ENCODE results near the gene IQSEC1. TPM values are rescaled to one million over a fixed set of nuclear protein-coding genes. Genes with fewer than 3 reads are reported as not detected.
A peak's percentile ranks its signal among the peaks of the same experiment; 100 is the strongest.

IQSEC1 gene
- total and polyA plus RNA-seq, 2 donors (not counting 1 experiment from before 2014, with no cell fraction given), result 96.7 to 222 TPM

- Histone ChIP-seq H3K9ac (ENCODE audit: low read length) (peak overlapping the region; percentile 51), H3K4me3 (ENCODE audit: control extremely low read depth in 1 of 5, extremely low read depth in 1 of 5, insufficient read depth in 1 of 5, low read depth in 2 of 5, low read length in 4 of 5) (peak overlapping the region in 4 of 5 experiments; percentile 13 to 24 (median 16)), H3K27me3 (replicated peaks in 1 of 4; ENCODE audit: control extremely low read depth in 1 of 4, control insufficient read depth in 3 of 4, insufficient read depth in 4 of 4, low read length in 3 of 4) (peaks cover 0 to under 1% (median 0%) of the 10 kb centered on the region in 4 experiments), H2AFZ (ENCODE audit: insufficient read depth, low read depth, low read length, poor library complexity, severe bottlenecking) (peak overlapping the region; percentile 63), H3K79me2 (ENCODE audit: control insufficient read depth, insufficient read depth, low read length) (peaks cover 11% of the 10 kb centered on the region), H4K20me1 (ENCODE audit: control insufficient read depth, insufficient read depth, low read length, poor library complexity, severe bottlenecking) (no peaks in the 10 kb centered on the region), H3K36me3 (replicated peaks in 1 of 2; ENCODE audit: control extremely low read depth in 1 of 2, control insufficient read depth in 1 of 2, extremely low read depth in 1 of 2, insufficient read depth in 2 of 2, low read length in 1 of 2) (no peaks in the 10 kb centered on the region), H3K27ac (ENCODE audit: low read length in 2 of 2) (peak overlapping the region; percentile 98 to 99), H3K4me1 (ENCODE audit: control insufficient read depth in 2 of 2, insufficient read depth in 2 of 2, low read length in 2 of 2) (peaks cover 59 to 62% of the 10 kb centered on the region in 2 donors), H3K4me2 (replicated peaks; ENCODE audit: low read depth, low read length, poor library complexity, severe bottlenecking) (peak overlapping the region; percentile 70), H3K9me3 (ENCODE audit: control extremely low read depth in 1 of 3, control insufficient read depth in 2 of 3, insufficient read depth in 1 of 3, low read length in 2 of 3) (peaks cover 0 to 12% (median 0%) of the 10 kb centered on the region in 3 donors)
- POLR2A ChIA-PET, result interaction anchor here (0.7 to 1.9 kb wide), 15 partner anchors 15 to 370 kb away, joined by 3 to 9 read pairs (median 4); partner anchors contain the start of genes HDAC11 and NUP210
- Mint-ChIP-seq H3K27ac (peak overlapping the region; percentile 96), H3K9me3 (ENCODE audit: insufficient read depth) (no peaks in the 10 kb centered on the region), H3K4me3 (peak overlapping the region; percentile 64), H3K27me3 (no peaks in the 10 kb centered on the region), H3K4me1 (peaks cover 58% of the 10 kb centered on the region)
- TF ChIP-seq EZH2 (IDR thresholded peaks at IDR 0.05; ENCODE audit: borderline replicate concordance, insufficient read depth, low read depth, low read length, poor library complexity, severe bottlenecking) (no peak), CTCF (IDR thresholded peaks at IDR 0.05) (no peak)
- intact Hi-C loops (cut with micrococcal nuclease), result loop anchor here (1.0 to 10.0 kb wide), 11 partner anchors 18 to 1837 kb away; partner anchors contain the start of genes CHCHD4, IQSEC1 and NR2C2
- ATAC-seq (ENCODE audit: low read depth) (peak; percentile 86), DNase-seq (peak; percentile 98)
- CTCF ChIA-PET, result interaction anchor here (0.6 to 5.8 kb wide), 20 partner anchors 9 to 537 kb away, joined by 3 to 64 read pairs (median 3); no protein-coding TSS in a partner anchor
- WGBS (ENCODE audit: insufficient coverage), result 0% methylated on average over 4 of the region's 8 CpGs
Measured at GRCh38 chr3:13110678-13111116, 37.5 kb upstream of the IQSEC1 start.

GRCh38 chr3:13109516-13109915 lies 36.3 kb upstream of the IQSEC1 start:
- Histone ChIP-seq H3K4me3 (ENCODE audit: control extremely low read depth in 1 of 5, extremely low read depth in 1 of 5, insufficient read depth in 1 of 5, low read depth in 2 of 5, low read length in 4 of 5) (no peak overlapping the region), H3K9me3 (ENCODE audit: control extremely low read depth in 1 of 3, control insufficient read depth in 2 of 3, insufficient read depth in 1 of 3, low read length in 2 of 3) (peaks cover 0 to 16% (median 0%) of the 10 kb centered on the region in 3 donors), H3K36me3 (replicated peaks in 1 of 2; ENCODE audit: control extremely low read depth in 1 of 2, control insufficient read depth in 1 of 2, extremely low read depth in 1 of 2, insufficient read depth in 2 of 2, low read length in 1 of 2) (no peaks in the 10 kb centered on the region), H3K4me2 (replicated peaks; ENCODE audit: low read depth, low read length, poor library complexity, severe bottlenecking) (no peak overlapping the region), H3K4me1 (ENCODE audit: control insufficient read depth in 2 of 2, insufficient read depth in 2 of 2, low read length in 2 of 2) (peaks cover 48 to 51% of the 10 kb centered on the region in 2 donors), H3K9ac (ENCODE audit: low read length) (no peak overlapping the region), H3K79me2 (ENCODE audit: control insufficient read depth, insufficient read depth, low read length) (peaks cover 11% of the 10 kb centered on the region), H3K27me3 (replicated peaks in 1 of 4; ENCODE audit: control extremely low read depth in 1 of 4, control insufficient read depth in 3 of 4, insufficient read depth in 4 of 4, low read length in 3 of 4) (no peaks in the 10 kb centered on the region), H3K27ac (ENCODE audit: low read length in 2 of 2) (peak overlapping the region; percentile 98 to 99), H4K20me1 (ENCODE audit: control insufficient read depth, insufficient read depth, low read length, poor library complexity, severe bottlenecking) (no peaks in the 10 kb centered on the region), H2AFZ (ENCODE audit: insufficient read depth, low read depth, low read length, poor library complexity, severe bottlenecking) (no peak overlapping the region)
- CTCF ChIA-PET, result interaction anchor here (0.6 to 9.2 kb wide), 6 partner anchors 15 to 343 kb away, joined by 3 to 76 read pairs (median 6); no protein-coding TSS in a partner anchor
- no peaks in the 10 kb centered on the region for H3K27me3 Mint-ChIP-seq
- no peak overlapping the region for H3K4me3 Mint-ChIP-seq
- DNase-seq (no peak), ATAC-seq (ENCODE audit: low read depth) (no peak)
- no CpG with 5 or more reads among the region's 5 CpGs for WGBS (ENCODE audit: insufficient coverage)
- POLR2A ChIA-PET, result interaction anchor here (0.6 to 0.9 kb wide), 4 partner anchors 15 to 1839 kb away, joined by 3 to 9 read pairs (median 4); no protein-coding TSS in a partner anchor
- intact Hi-C loops (cut with micrococcal nuclease), result no loop called here
- TF ChIP-seq CTCF (IDR thresholded peaks at IDR 0.05), result no peak
- no peak for TF ChIP-seq EZH2 (IDR thresholded peaks at IDR 0.05; ENCODE audit: borderline replicate concordance, insufficient read depth, low read depth, low read length, poor library complexity, severe bottlenecking)
- peaks cover 49% of the 10 kb centered on the region for H3K4me1 Mint-ChIP-seq
- H3K9me3 Mint-ChIP-seq (ENCODE audit: insufficient read depth), result no peaks in the 10 kb centered on the region
- H3K27ac Mint-ChIP-seq, result peak overlapping the region; percentile 87
